HG02642 (cell line): Measurements from ENCODE around the gene PIM1.
A peak's percentile ranks its signal among the peaks of the same experiment; 100 is the strongest.
"Not testable (repeated sequence)": the region's sequence is repeated elsewhere in the genome, so short reads cannot be mapped to it uniquely, and the experiment has no call there.

Experiments
- ATAC-seq: cut with Tn5 transposase; IDR thresholded peaks from one replicate; pipeline ENCODE4 v1.9.1; 2021; ENCODE audit warnings: mild to moderate bottlenecking; ENCODE audit not compliant: unreplicated experiment, poor library complexity

Gene PIM1

DNA sequence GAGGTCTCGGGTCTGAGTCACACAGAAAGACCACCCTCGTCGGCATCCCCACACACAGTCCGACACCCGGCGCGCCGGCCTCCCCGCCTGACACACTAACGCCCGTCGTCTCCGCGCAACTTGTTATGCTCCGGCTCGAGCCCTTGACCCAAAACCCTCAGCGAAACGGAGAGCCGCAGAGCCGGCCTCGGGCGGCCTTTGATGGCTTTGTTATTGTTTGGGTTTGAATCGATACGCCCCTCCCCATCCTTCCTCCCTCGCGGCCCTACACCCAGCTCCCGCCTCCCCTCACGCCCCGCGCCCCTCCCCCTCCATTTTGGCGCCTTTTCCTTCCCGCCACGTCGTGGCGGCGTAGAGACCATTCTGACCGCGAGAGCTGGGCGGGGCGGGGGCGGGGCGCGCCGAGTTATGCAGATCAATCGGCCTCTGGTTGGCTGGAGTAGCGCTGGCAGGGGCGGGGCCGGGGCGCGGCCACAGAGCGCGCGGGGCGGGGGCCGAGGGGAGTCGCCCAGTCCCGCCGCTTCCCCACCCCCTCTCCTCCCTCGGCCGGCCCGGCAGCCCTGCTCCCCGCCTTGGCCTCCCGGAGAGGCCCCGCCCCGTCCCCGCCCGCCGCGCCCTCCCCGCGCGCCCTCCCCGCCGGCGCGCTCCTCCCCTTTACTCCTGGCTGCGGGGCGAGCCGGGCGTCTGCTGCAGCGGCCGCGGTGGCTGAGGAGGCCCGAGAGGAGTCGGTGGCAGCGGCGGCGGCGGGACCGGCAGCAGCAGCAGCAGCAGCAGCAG lies at the start of gene PIM1:
Gene PIM1 (plus strand): TSS at position 657 of the 777 bp plus-strand sequence. CDS start 424 bp downstream, outside the sequence.
- ATAC-seq, result peak; percentile 72

- ATAC-seq, result no peak
Measured at GRCh38 chr6:37121556-37121955, 48.4 kb upstream of the PIM1 start.

DNA sequence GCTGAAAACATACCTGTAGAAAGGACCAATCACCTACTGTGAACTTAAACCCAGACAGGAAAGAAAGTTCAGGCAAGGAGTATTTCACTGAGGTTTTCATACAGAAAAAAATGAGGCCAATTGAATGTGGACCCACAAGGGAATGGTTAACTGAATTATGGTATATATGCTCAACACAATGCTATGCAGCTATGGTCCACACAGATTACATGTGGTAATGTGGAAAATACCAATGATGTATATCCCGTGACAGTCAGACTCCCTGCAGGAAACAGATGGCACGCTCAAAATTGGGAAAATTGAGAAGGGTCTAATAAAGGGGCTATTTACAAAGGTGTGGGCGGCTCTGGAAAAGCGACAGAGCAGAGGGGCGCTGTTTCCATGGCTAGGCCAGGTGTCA lies 47.1 kb upstream of the PIM1 start:
- no peak for ATAC-seq

- no peak for ATAC-seq
Measured at GRCh38 chr6:37123957-37124729, 45.8 kb upstream of the PIM1 start.

GRCh38 chr6:37125774-37126492 lies 44.0 kb upstream of the PIM1 start:
- ATAC-seq, result no peak

DNA sequence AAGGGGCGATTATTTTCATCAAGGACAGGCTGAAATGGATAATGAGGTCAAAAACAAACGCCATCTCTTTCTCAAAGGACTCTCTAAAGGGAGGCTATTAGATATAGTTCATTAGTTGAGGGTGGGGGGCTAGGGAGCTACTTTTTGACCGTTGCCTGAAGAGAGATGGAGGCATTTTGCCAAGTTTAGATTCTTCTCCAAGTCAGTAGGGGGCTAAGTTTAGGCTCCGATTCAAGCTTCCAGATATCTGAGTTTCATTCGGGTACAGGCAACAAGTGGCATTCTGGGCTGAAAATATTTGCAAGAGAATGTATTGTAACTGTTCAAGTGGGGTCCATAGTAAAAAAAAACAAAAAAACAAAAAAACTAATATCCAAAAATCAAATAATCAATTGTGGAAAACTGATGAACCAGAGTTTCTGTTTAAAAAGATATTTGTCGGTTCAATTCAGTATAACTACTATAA lies 43.4 kb upstream of the PIM1 start:
- no peak for ATAC-seq

GRCh38 chr6:37126961-37127616 lies 42.9 kb upstream of the PIM1 start:
- no peak for ATAC-seq

GRCh38 chr6:37127961-37128862 lies 41.7 kb upstream of the PIM1 start:
- no peak for ATAC-seq

DNA sequence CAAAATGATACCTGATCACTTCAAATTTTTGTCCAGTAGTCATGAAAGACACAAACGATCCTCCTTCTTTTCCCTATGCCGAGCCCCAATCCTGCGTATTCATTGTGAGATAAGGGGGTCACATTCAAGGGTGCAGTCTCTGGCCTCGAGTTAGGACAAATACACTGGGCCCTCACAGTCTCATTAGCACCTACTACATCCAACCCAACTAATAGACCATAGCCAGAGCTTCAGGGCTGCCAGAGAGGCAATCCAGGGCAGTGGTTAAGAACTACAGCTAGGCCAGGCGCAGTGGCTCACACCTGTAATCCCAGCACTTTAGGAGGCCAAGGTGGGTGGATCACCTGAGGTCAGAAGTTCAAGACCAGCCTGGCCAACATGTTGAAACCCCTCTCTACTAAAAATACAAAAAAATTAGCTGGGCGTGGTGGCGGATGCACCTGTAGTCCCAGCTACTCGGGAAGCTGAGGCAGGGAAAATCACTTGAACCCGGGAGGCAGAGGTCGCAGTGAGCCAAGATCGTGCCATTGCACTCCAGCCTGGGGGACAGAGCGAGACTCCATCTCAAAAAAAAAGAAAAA lies 41.0 kb upstream of the PIM1 start:
- not testable (repeated sequence) for ATAC-seq

DNA sequence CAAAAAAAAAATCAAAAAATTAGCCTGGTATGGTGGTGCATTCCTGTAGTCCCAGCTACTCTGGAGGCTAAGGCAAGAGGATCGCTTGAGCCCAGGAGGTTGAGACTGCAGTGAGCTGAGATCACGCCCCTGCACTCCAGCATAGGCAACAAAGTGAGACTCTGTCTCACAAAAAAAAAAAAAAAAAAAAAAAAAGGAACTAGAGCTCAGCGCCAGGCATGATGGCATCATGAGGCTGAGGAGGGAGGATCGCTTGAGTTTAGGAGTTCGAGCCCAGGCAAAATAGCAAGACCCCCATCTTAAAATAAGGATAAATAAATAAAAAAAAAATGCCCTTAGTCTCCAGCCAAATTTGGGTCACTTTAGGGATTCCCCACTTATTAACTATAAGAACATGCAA lies 40.4 kb upstream of the PIM1 start:
- no peak for ATAC-seq

- no peak for ATAC-seq
Measured at GRCh38 chr6:37130704-37131103, 39.2 kb upstream of the PIM1 start.

- no peak for ATAC-seq
Measured at GRCh38 chr6:37131104-37131959, 38.6 kb upstream of the PIM1 start.

DNA sequence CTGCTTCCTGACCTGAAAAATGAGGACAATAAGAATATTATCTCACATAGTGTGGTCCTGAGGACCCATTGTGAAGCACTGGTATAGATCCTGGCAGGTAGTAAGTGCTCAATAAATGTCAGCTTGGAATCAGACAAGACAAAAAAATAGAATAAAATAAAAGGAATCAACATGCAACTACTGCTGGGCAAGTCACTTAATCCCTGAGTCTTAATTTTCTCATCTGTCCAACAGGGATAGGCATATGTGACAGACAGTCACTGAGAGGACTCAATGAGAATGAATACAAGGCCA lies 38.0 kb upstream of the PIM1 start:
- no peak for ATAC-seq

GRCh38 chr6:37134036-37134395 lies 35.9 kb upstream of the PIM1 start:
- no peak for ATAC-seq

DNA sequence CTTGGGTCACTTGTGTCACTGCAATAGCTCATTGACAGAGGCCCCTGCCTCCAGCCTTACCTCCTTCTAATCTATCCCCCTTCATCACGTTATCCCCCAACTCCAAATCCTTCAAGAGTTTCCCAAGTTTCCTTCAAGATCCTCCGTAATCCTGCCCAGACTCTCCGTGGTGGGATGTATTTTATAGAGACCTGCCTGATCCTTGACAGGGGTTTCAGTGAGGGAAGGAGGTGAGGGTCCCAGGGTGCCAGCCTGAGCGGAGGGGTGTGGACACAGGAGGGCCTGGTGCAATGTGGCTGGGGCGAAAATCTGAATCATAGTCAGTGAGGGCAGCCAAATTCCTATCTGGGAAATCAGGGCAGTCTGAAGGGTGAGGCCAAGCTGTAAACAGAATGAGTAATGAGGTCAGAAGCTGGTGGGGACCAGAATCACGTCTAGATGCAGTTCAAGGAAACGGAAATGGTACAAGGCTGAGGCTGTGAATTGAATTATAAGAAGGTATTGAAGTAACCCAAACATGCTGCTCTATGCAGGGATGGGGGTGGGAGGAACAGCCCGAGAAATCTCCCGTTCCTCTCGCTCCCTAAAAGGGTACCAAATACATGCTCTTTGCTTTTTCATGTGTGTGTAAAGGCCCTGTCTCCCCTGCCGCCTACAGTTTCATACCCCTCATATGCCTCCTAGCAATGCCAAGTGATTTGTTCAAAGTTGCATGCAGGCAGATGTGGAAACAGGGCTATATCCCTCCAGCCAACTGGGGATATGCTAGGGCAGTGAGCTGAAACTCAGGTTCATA lies 35.4 kb upstream of the PIM1 start:
- no peak for ATAC-seq

DNA sequence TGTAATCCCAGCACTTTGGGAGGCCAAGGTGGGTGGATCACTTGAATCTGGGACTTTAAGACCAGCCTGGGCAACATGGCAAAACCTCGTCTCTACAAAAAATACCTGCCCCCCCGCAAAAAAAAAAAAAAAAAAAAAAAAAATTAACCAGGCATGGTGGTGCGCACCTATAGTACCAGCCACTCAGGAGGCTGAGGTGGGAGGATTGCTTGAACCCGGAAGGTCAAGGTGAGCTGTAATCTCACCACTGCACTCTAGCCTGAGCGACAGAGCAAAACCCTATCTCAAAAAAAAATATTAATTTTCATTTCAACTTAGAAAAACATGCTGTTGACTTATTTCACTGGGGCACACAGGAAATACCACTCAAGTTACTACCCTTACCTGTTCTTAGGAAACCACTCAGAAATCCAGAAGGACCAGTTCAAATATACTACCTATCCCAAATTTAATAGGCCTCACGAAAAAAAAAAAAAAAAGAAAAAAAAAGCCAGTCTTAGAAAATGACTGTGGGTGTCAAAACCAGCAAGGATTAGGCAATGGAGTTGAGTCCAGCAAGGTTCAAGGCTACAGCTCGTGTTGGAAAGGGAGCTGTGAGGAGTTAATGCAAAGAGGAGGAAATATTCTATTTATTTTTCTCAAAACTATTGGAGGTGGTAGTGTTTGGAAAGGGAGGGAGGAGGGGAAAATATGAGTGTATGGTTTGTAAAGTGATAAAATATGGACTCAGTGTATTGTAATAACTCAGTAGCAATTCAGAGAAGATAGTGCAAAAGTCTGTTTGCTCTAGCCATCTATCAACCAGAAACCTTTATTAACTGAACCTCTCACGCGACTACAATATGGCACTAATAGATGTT lies 33.9 kb upstream of the PIM1 start:
- no peak for ATAC-seq

DNA sequence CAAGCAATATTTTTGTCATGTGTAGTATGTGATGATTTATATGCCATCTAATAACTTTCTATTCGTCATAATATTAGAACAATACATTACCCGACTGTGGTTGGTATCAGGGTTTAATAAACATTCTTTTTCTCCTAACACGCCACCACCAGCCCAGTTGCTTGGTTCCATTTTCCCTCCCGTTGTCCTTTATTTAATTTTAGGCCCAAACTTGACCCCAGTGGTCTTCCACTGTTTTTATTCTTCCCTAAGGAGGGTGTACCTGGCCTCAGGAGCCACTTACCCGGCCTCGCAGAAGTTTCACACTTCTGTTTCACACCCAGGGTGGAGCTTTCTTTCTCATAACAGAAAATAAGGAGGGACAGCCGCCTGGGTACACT lies 33.1 kb upstream of the PIM1 start:
- ATAC-seq, result no peak
